Central memory CD4-positive, alpha-beta T cell (primary cell): ENCODE results near the gene PCCB.
"Not testable (repeated sequence)": the region's sequence is repeated elsewhere in the genome, so short reads cannot be mapped to it uniquely, and the experiment has no call there.

ENCODE experiments used
- DNase-seq: peaks from one replicate; pipeline ENCODE4 v3.0.0; 2022

Gene PCCB

GRCh38 chr3:136329593-136329992, 79.5 kb downstream of the PCCB start:
- no peak for DNase-seq

DNA sequence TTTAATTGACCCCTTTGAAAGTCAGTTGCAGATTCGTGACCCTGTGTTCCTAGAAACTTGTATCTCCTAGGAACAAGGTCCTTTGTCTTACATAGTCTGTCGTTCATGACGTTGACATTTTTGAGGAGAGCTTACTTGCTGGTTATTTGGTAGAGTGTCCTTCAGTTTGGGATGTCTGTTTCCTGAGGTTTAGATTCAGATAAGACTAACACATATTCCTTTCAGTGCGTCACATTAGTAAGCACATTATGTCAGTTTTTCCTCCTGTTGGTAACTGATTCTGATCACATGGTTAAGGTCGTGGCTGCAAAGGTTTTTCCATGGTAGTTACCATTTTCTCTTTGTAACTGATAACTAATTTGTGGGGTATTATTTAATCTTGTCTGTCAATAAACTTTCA, 80.8 kb downstream of the PCCB start:
- no peak for DNase-seq

GRCh38 chr3:136332302-136332701, 82.2 kb downstream of the PCCB start:
- DNase-seq = no peak

- DNase-seq = no peak
Measured at GRCh38 chr3:136332776-136333175, 82.6 kb downstream of the PCCB start.

DNA sequence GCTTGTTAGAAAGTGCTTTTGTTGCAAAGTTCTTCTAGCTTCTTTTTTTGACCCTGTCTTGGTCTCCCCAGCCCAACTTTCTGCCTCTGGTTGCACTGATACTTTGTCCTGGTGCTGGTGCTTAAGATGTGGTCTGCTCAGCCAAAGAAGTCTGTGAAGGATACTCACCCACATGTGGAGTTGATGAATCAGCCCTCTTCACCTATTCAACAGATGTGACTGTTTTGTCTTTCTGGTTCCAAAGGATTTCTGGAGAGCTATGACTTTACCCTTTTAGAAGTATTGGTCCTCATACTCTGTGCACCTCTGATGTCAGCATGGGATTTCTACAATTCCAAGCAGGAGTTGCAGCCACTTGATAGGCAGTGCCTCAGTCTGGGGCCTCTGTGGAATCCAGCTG, 84.1 kb downstream of the PCCB start:
- DNase-seq = no peak

GRCh38 chr3:136334726-136335125, 84.6 kb downstream of the PCCB start:
- DNase-seq = not testable (repeated sequence)

DNA sequence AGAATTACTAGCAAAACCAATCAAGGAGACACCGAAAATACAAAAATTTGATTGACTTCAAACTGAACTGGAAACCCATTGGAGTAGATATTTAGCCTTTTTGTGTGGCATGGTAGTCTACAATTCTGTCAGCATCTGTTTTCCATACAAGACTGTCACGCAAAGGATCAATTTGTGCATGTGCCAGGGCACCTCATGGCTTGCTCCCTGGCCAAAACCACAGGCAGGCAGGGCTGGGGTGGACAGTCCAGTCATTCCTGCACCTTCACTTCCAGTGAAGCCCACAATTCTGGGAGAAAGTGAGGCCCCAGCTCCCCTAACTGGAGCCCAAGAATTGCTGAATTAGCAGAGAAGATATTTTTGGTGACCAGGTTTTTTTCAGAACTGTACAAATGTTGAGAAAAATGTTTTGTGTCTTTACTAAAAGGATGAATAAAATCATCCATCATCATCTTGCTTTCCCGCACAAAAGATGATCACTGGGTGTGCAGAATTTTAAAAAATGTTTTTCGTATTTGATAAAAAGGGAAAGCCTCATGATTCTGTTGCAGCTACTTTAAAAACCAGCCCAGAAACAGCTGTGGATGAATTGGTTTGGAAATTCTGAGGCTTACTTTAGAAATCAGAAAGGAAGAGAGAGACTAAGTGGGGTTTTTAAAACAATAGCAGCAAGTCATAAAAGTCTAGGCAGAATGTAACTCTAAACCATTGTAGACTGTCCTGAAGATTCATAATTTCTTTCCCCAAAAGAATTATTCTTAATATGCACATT, 86.4 kb downstream of the PCCB start:
- DNase-seq = no peak

GRCh38 chr3:136343446-136343845, 93.3 kb downstream of the PCCB start:
- DNase-seq = no peak

DNA sequence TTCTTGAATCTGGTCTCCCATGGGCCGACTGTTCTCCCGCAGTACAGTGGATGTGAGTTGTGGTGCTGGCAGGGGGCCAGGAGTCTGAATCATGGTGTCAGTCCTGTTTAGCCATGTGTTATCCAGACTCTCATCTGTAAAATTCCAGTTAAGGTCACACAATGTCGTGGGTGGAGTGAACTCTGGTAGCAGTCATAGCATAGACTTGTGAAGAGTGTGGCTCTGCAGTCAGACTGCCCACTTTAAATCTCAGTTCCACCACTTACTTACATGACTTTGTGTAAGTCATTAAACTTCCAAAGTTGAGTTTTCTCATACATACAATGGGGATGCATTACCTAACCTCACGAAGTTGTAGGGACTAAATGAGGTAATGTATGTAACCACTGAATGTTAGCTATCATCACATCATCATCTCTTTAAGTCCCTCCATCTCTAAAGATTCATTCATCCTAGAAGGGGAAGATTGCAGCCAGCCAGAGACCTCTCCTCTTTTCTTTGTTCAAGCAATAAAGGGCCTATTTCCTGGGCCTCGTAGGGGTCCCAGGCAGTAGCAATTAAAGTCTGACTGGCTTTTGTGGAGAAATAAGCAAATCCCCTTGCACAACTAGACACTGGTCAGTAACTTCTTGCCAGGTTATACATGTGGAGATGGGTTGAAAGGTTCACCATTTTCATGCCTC, 93.9 kb downstream of the PCCB start:
- no peak for DNase-seq

DNA sequence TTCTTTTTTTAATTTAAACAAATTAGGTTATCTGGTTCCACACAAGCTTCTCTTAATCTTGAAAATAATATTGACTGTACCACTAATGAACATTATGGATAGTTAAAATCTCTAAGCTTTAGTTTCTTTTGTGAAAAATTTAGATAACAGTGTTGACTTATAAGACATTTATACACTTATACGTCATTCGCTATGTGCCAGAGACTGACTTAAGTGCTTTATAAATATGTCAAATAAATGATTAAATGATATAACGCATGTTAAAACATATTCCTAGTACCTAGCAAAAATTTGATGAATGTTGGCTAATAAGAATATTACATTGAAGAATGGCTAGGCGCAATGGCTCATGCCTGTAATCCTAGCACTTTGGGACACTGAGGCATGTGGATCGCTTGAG, 96.3 kb downstream of the PCCB start:
- no peak for DNase-seq

DNA sequence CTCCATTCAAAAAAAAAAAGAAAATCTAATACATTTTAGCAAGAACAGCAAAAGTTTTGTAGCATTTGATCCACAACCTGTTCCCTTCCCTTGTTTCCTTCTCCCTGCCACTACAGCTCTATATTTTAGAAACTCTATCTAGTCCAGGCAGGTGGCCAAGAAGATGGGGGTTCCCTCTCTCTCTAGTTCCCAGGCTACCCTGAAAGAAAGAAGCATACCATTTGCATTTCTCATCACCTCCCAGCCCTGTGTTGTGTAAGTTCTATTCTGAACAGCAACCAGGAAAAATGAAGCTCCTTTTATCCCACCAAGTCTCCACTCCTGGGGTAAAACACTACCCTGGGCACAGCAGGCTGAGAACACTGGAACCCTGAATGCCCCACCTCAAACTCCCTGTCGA, 100.0 kb downstream of the PCCB start:
- DNase-seq = no peak

GRCh38 chr3:136350557-136350956, 100.4 kb downstream of the PCCB start:
- DNase-seq = no peak

GRCh38 chr3:136351351-136351750, 101.2 kb downstream of the PCCB start:
- DNase-seq = no peak

- DNase-seq = no peak
Measured at GRCh38 chr3:136351905-136352304, 101.8 kb downstream of the PCCB start.

- DNase-seq = no peak
Measured at GRCh38 chr3:136353461-136353860, 103.3 kb downstream of the PCCB start.

DNA sequence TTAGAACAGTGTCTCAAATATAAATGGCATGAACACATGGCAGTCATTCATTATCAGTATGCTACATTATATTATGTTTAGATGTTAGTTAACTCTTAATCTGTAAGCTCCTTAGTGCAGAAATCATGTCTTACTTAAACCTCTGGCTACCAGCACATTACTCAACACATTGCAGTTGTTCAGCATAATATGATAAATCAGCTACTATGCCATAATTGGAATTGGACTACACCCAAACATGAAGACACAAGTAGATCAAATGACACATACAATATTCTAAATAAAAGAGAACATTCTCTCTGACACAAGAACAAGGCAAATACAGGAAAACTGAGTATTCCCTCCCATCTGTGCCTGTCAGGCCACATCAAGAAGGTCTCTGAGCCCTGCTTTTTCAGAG, 116.1 kb downstream of the PCCB start:
- no peak for DNase-seq

DNA sequence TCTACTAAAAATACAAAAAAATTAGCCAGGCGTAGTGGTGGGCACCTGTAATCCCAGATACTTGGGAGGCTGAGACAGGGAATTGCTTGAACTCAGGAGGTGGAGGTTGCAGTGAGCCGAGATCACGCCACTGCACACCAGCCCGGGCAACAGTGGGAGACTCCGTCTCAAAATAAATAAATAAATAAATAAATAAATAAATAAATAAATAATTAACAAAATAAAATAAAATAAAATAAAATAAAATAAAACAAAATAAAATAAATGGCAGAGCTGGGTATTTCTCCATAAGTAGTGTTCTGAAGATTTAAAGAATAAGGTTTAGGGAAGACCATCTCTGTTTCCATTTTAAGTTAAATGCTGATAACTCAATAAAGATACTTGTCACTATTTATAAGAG, 125.7 kb downstream of the PCCB start:
- not testable (repeated sequence) for DNase-seq

- no peak for DNase-seq
Measured at GRCh38 chr3:136377508-136377907, 127.4 kb downstream of the PCCB start.

DNA sequence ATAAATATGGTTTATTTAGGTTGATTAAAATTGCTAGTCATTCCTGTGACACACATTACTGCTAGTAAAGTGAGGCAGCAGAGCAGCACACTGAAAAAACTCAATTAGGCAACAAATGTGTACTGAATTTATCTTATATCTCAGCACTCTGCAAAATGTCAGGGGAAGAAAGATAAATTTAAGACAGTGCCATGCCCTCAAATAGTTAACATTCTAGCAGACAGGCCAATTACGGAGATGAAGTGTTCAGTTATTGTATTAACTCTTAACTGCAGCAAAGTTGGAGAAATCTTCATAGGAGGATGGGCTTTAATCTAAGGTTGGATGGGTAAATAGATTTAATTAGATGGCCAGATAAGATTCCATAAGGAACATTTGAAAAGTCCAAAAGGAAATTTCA, 127.9 kb downstream of the PCCB start:
- DNase-seq = no peak
